ENCODE measurements around the gene TRPV4. TPM values are rescaled to one million over a fixed set of nuclear protein-coding genes. Genes with fewer than 3 reads are reported as not detected.
"Not testable (repeated sequence)": the region's sequence is repeated elsewhere in the genome, so short reads cannot be mapped to it uniquely, and the experiment has no call there.

The TRPV4 gene
- total RNA-seq, 1 experiment from 2014 or later = 2.9 TPM

DNA sequence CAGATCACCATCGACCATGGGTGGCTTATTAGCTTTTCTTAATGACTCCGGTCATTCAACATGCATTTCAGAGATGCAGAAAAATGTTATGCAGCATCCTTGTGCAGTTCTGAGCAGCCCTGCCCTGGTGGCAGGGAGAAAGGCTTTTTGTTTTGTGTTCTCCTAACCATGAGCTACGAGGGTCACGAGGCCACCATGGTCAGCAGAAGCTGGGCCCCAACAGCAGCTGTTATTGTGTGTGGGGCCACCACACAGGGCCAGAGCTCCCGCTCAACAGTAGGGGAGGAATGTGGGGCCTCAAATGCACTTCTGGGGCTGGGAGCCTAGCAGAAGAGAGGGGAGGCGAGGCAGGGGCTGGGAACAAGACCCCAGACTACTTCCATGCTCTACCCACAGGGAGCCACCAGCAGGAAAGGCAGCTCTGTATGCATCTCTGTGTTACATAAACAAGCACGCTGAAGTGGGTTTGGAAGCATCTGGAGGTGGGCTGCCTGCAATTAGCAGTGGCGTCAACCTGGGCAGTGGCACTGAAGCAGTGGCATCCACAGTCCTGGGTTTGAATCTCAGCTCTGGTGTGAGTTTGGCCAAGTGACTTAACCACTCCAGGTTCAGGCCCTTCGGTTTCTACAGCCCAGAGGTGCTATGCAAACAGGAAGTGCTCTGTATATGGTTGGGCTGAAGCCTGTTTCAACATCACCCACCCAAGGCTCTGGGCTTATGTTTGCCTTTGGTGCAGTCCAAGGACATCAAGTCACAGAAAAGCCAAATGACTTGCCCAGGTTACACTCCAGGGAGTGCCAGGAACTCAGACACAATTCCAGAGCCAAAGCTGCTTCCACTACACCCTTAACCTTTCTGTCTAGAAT is 30.9 kb upstream of the TRPV4 start:
- Mint-ChIP-seq H3K27me3 (ENCODE audit: low read depth) (no peaks in the 10 kb centered on the region), H3K9me3 (no peaks in the 10 kb centered on the region), H3K4me3 (no peak overlapping the region), H3K27ac (peak overlapping the region; percentile 57; the same call in 1 of the 2 replicates), H3K36me3 (no peaks in the 10 kb centered on the region), H3K4me1 (peaks cover 18% of the 10 kb centered on the region)
- CTCF ChIA-PET = interaction anchor here (1.8 to 2.8 kb wide), 3 partner anchors 10 to 47 kb away, joined by 7 to 17 read pairs (median 8); no protein-coding TSS in a partner anchor
- no peak for DNase-seq (ENCODE audit: low spot score)
- peak; percentile 55 for ATAC-seq
- POLR2A ChIA-PET = no interaction called here
- TF ChIP-seq GABPB1 (CRISPR knock-in tag; IDR thresholded peaks at IDR 0.05) (peak; percentile 71), RORB (CRISPR knock-in tag; IDR thresholded peaks at IDR 0.05) (no peak)
- TF ChIP-seq, protein P1, sequence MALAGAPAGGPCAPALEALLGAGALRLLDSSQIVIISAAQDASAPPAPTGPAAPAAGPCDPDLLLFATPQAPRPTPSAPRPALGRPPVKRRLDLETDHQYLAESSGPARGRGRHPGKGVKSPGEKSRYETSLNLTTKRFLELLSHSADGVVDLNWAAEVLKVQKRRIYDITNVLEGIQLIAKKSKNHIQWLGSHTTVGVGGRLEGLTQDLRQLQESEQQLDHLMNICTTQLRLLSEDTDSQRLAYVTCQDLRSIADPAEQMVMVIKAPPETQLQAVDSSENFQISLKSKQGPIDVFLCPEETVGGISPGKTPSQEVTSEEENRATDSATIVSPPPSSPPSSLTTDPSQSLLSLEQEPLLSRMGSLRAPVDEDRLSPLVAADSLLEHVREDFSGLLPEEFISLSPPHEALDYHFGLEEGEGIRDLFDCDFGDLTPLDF (CRISPR knock-in tag; IDR thresholded peaks at IDR 0.05) = no peak

DNA sequence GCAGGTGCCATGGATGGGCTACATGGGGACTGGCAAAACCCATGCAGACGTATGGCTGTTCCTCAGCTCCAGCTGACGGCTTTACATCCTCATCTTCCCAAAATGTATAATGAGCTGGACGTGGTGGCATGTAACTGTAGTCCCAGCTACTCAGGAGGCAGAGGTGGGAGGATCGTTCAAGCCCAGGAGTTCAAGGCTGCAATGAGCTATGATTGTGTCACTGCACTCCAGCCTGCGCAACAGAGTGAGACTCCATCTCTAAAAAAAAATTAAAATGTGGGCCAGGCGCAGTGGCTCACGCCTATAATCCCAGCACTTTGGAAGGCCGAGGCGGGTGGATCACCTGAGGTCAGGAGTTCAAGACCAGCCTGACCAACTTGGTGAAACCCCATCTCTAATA is 29.3 kb upstream of the TRPV4 start:
- H3K4me3 Mint-ChIP-seq; H3K9me3 Mint-ChIP-seq; H3K27me3 Mint-ChIP-seq (ENCODE audit: low read depth); H3K27ac Mint-ChIP-seq; ATAC-seq; DNase-seq (ENCODE audit: low spot score); H3K36me3 Mint-ChIP-seq; POLR2A ChIA-PET: not testable (repeated sequence)
- H3K4me1 Mint-ChIP-seq = peaks cover 18% of the 10 kb centered on the region
- CTCF ChIA-PET = interaction anchor here (2.8 kb wide), 2 partner anchors 9 to 48 kb away, joined by 8 to 17 read pairs; no protein-coding TSS in a partner anchor

DNA sequence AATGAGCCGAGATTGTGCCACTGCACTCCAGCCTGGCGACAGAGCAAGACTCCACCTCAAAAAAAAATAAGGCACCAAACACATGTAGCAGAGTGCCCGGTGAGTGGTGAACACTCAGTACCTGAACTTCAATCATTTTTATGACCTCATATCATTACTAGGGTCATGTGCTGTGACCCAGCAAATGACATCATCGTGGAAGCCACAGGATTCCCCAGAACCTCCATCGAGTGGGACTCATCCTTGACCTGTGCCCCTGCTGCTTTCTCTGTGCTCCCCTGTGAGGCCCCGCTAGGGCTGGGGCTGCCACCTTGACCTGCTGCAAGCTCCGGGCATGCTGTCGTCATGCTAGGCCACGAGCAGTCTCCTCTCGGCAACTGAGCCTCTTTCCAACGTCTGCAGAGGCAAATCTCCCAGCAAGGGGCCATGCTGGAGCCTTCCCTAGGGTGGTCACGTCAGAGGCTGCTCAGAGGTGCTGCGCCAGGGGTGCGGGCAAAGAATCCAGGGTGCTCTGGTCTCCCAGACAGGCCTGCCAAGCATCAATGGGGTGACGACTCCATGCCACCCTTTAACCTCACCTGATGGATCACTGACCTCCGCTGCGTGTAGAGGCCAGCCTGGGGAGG is 28.6 kb upstream of the TRPV4 start:
- POLR2A ChIA-PET = no interaction called here
- H3K27me3 Mint-ChIP-seq (ENCODE audit: low read depth) = no peaks in the 10 kb centered on the region
- peaks cover 3% of the 10 kb centered on the region; the same call in 1 of the 2 replicates for H3K36me3 Mint-ChIP-seq
- TF ChIP-seq, protein P2, sequence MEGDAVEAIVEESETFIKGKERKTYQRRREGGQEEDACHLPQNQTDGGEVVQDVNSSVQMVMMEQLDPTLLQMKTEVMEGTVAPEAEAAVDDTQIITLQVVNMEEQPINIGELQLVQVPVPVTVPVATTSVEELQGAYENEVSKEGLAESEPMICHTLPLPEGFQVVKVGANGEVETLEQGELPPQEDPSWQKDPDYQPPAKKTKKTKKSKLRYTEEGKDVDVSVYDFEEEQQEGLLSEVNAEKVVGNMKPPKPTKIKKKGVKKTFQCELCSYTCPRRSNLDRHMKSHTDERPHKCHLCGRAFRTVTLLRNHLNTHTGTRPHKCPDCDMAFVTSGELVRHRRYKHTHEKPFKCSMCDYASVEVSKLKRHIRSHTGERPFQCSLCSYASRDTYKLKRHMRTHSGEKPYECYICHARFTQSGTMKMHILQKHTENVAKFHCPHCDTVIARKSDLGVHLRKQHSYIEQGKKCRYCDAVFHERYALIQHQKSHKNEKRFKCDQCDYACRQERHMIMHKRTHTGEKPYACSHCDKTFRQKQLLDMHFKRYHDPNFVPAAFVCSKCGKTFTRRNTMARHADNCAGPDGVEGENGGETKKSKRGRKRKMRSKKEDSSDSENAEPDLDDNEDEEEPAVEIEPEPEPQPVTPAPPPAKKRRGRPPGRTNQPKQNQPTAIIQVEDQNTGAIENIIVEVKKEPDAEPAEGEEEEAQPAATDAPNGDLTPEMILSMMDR (IDR thresholded peaks at IDR 0.05) = no peak
- TF ChIP-seq GABPB1 (CRISPR knock-in tag; IDR thresholded peaks at IDR 0.05) = peak; percentile 99
- no peak for TF ChIP-seq NR3C1 (CRISPR knock-in tag; conservative IDR thresholded peaks at IDR 0.05; ENCODE audit: low read depth)
- TF ChIP-seq, protein P3, sequence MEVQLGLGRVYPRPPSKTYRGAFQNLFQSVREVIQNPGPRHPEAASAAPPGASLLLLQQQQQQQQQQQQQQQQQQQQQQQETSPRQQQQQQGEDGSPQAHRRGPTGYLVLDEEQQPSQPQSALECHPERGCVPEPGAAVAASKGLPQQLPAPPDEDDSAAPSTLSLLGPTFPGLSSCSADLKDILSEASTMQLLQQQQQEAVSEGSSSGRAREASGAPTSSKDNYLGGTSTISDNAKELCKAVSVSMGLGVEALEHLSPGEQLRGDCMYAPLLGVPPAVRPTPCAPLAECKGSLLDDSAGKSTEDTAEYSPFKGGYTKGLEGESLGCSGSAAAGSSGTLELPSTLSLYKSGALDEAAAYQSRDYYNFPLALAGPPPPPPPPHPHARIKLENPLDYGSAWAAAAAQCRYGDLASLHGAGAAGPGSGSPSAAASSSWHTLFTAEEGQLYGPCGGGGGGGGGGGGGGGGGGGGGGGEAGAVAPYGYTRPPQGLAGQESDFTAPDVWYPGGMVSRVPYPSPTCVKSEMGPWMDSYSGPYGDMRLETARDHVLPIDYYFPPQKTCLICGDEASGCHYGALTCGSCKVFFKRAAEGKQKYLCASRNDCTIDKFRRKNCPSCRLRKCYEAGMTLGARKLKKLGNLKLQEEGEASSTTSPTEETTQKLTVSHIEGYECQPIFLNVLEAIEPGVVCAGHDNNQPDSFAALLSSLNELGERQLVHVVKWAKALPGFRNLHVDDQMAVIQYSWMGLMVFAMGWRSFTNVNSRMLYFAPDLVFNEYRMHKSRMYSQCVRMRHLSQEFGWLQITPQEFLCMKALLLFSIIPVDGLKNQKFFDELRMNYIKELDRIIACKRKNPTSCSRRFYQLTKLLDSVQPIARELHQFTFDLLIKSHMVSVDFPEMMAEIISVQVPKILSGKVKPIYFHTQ (CRISPR knock-in tag; IDR thresholded peaks at IDR 0.05) = no peak
- no peaks in the 10 kb centered on the region for H3K9me3 Mint-ChIP-seq
- no peak for DNase-seq (ENCODE audit: low spot score)
- H3K4me1 Mint-ChIP-seq = peaks cover 18% of the 10 kb centered on the region
- CTCF ChIA-PET = interaction anchor here (1.4 to 2.8 kb wide), 4 partner anchors 8 to 49 kb away, joined by 3 to 17 read pairs (median 12); no protein-coding TSS in a partner anchor
- ATAC-seq = no peak
- H3K27ac Mint-ChIP-seq = no peak overlapping the region
- no peak overlapping the region for H3K4me3 Mint-ChIP-seq

DNA sequence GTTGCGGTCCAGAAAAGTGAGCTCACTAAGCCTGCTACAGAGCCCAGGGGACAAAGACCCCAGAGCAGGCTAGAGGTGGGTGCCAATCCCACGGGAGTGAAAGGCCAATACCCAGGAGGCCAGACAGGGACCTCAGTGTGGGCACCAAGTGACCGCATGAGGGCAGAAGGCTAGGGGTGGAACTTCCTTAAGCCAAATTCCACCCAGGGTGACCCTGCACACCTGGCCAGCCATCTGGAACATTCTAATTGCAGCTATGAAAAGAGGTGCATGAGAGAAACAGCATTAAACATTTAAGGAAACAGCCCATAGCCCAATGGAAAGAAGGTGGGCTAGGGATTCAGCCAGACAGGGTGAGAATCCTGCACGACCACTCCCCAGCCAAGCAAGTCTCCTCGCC is 27.8 kb upstream of the TRPV4 start:
- H3K27ac Mint-ChIP-seq = no peak overlapping the region
- H3K4me3 Mint-ChIP-seq = no peak overlapping the region
- H3K36me3 Mint-ChIP-seq = peaks cover 3% of the 10 kb centered on the region; the same call in 1 of the 2 replicates
- no peak for TF ChIP-seq ZNF121 (CRISPR knock-in tag; IDR thresholded peaks at IDR 0.05)
- no peak for TF ChIP-seq RORB (CRISPR knock-in tag; IDR thresholded peaks at IDR 0.05)
- TF ChIP-seq ELF4 (CRISPR knock-in tag; IDR thresholded peaks at IDR 0.05; ENCODE audit: low read depth) = no peak
- TF ChIP-seq, protein P4, sequence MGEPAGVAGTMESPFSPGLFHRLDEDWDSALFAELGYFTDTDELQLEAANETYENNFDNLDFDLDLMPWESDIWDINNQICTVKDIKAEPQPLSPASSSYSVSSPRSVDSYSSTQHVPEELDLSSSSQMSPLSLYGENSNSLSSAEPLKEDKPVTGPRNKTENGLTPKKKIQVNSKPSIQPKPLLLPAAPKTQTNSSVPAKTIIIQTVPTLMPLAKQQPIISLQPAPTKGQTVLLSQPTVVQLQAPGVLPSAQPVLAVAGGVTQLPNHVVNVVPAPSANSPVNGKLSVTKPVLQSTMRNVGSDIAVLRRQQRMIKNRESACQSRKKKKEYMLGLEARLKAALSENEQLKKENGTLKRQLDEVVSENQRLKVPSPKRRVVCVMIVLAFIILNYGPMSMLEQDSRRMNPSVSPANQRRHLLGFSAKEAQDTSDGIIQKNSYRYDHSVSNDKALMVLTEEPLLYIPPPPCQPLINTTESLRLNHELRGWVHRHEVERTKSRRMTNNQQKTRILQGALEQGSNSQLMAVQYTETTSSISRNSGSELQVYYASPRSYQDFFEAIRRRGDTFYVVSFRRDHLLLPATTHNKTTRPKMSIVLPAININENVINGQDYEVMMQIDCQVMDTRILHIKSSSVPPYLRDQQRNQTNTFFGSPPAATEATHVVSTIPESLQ (CRISPR knock-in tag; IDR thresholded peaks at IDR 0.05) = no peak
- TF ChIP-seq SMAD4 (CRISPR knock-in tag; IDR thresholded peaks at IDR 0.05) = no peak
- no peak for TF ChIP-seq PRRX2 (CRISPR knock-in tag; IDR thresholded peaks at IDR 0.05)
- no peak for TF ChIP-seq NFYB (CRISPR knock-in tag; conservative IDR thresholded peaks at IDR 0.05; ENCODE audit: low read depth)
- ChIA-PET CTCF (interaction anchor here (1.4 to 2.8 kb wide), 2 partner anchors 16 to 50 kb away, joined by 3 to 17 read pairs; no protein-coding TSS in a partner anchor), POLR2A (no interaction called here)
- H3K9me3 Mint-ChIP-seq = no peaks in the 10 kb centered on the region
- ATAC-seq = no peak
- no peaks in the 10 kb centered on the region for H3K27me3 Mint-ChIP-seq (ENCODE audit: low read depth)
- DNase-seq (ENCODE audit: low spot score) = no peak
- H3K4me1 Mint-ChIP-seq = peaks cover 14% of the 10 kb centered on the region
